Activated naive CD4-positive, alpha-beta T cell treated with anti-CD3 and anti-CD28 coated beads, Interleukin-2, amount 10 ng/mL, durations not matched to agents 7 days and 5 days (primary cell): Measurements from ENCODE around the gene GNAI2.

Experiments
- CTCF ChIA-PET: fragments of 350-600 bp; sonication (Branson Sonifier 250); formaldehyde crosslinking; loops from one replicate; lab custom pipeline; 2021; ENCODE audit warnings: antibody characterized with exemption; lab: Charles Lee
- DNase-seq: peaks from one replicate; pipeline ENCODE4 v3.0.0-alpha.2; 2020
- H3K27ac Mint-ChIP-seq: one replicate; pipeline ENCODE4 v1.8.0; 2021; ENCODE audit warnings: mild to moderate bottlenecking, moderate library complexity, mixed read lengths
- H3K27me3 Mint-ChIP-seq: one replicate; pipeline ENCODE4 v1.8.0; 2021; ENCODE audit warnings: mild to moderate bottlenecking, mixed read lengths
- H3K36me3 Mint-ChIP-seq: one replicate; pipeline ENCODE4 v1.8.0; 2021; ENCODE audit warnings: mixed read lengths
- H3K4me1 Mint-ChIP-seq: one replicate; pipeline ENCODE4 v1.8.0; 2021; ENCODE audit warnings: mixed read lengths
- H3K4me3 Mint-ChIP-seq: one replicate; pipeline ENCODE4 v1.8.0; 2021; ENCODE audit warnings: mild to moderate bottlenecking, moderate library complexity, mixed read lengths
- H3K9me3 Mint-ChIP-seq: one replicate; pipeline ENCODE4 v1.8.0; 2021; ENCODE audit warnings: mixed read lengths

The GNAI2 gene

GRCh38 chr3:50303013-50303815, 67.2 kb downstream of the GNAI2 start, which contains the start of gene HYAL1:
HYAL1 (minus strand) TSS chr3:50303574; CDS start chr3:50302956, 618 bp downstream.
- peaks cover 24% of the 10 kb centered on the region for H3K4me1 Mint-ChIP-seq
- CTCF ChIA-PET: interaction anchor here (1.5 to 2.1 kb wide), 2 partner anchors 21 to 24 kb away, joined by 3 to 8 read pairs; no protein-coding TSS in a partner anchor
- no peak within 1 kb of the TSS for H3K4me3 Mint-ChIP-seq
- no peak for DNase-seq
- no peak within 1 kb of the TSS for H3K27ac Mint-ChIP-seq
- H3K36me3 Mint-ChIP-seq: peaks cover 2% of the 10 kb centered on the region
- H3K27me3 Mint-ChIP-seq: no peaks in the 10 kb centered on the region
- H3K9me3 Mint-ChIP-seq: no peaks in the 10 kb centered on the region

- no peak overlapping the region for H3K4me3 Mint-ChIP-seq
- CTCF ChIA-PET: interaction anchor here (2.1 to 3.8 kb wide), 2 partner anchors 10 to 20 kb away, joined by 5 to 13 read pairs; no protein-coding TSS in a partner anchor
- no peaks in the 10 kb centered on the region for H3K9me3 Mint-ChIP-seq
- no peak overlapping the region for H3K27ac Mint-ChIP-seq
- H3K27me3 Mint-ChIP-seq: no peaks in the 10 kb centered on the region
- peaks cover 18% of the 10 kb centered on the region for H3K4me1 Mint-ChIP-seq
- H3K36me3 Mint-ChIP-seq: peaks cover 1% of the 10 kb centered on the region
- DNase-seq: no peak
These were observed 68.6 kb downstream of the GNAI2 start for GRCh38 chr3:50304601-50305000.
